ENCODE results near the gene CDC14A. TPM values are rescaled to one million over a fixed set of nuclear protein-coding genes. Genes with fewer than 3 reads are reported as not detected.

CDC14A gene
- total RNA-seq, 1 donor from 2014 or later: 6.3 TPM

GRCh38 chr1:100556925-100557605 is 204.8 kb downstream of the CDC14A start:
- Histone ChIP-seq H3K79me2 (ENCODE audit: insufficient read depth, low read length) (no peaks in the 10 kb centered on the region), H3K9me3 (ENCODE audit: insufficient read depth, low read depth, low read length) (peaks cover 3% of the 10 kb centered on the region), H3K9ac (ENCODE audit: low read length) (no peak overlapping the region), H3K4me3 (ENCODE audit: insufficient read depth, low read depth, low read length) (no peak overlapping the region), H3K4me2 (ENCODE audit: low read length) (no peak overlapping the region), H3K27ac (ENCODE audit: low read depth, low read length) (no peak overlapping the region), H2AFZ (ENCODE audit: low read depth, low read length) (no peak overlapping the region), H4K20me1 (ENCODE audit: insufficient read depth, low read length) (no peaks in the 10 kb centered on the region), H3K36me3 (ENCODE audit: insufficient read depth, low read length) (no peaks in the 10 kb centered on the region), H3K4me1 (ENCODE audit: insufficient read depth, low read length) (no peaks in the 10 kb centered on the region), H3K27me3 (ENCODE audit: insufficient read depth, low read length) (no peaks in the 10 kb centered on the region)
- peaks cover 24% of the 10 kb centered on the region for H3K9me3 Mint-ChIP-seq (ENCODE audit: unreplicated experiment)
- no peak overlapping the region for H3K4me3 Mint-ChIP-seq (ENCODE audit: unreplicated experiment)
- TF ChIP-seq EZH2 (IDR thresholded peaks at IDR 0.05; ENCODE audit: insufficient read depth, low read length): no peak
- DNase-seq (ENCODE audit: low read depth) (no peak), FAIRE-seq (no peak)
- no peaks in the 10 kb centered on the region for H3K27me3 Mint-ChIP-seq (ENCODE audit: low read depth, unreplicated experiment)
- no peaks in the 10 kb centered on the region for H3K4me1 Mint-ChIP-seq (ENCODE audit: low read depth, unreplicated experiment)
- H3K36me3 Mint-ChIP-seq (ENCODE audit: low read depth, unreplicated experiment): no peaks in the 10 kb centered on the region
- no peak overlapping the region for H3K27ac Mint-ChIP-seq (ENCODE audit: unreplicated experiment)

GRCh38 chr1:100557606-100557953 is 205.3 kb downstream of the CDC14A start:
- Histone ChIP-seq H4K20me1 (ENCODE audit: insufficient read depth, low read length) (no peaks in the 10 kb centered on the region), H3K4me1 (ENCODE audit: insufficient read depth, low read length) (no peaks in the 10 kb centered on the region), H3K36me3 (ENCODE audit: insufficient read depth, low read length) (no peaks in the 10 kb centered on the region), H3K79me2 (ENCODE audit: insufficient read depth, low read length) (no peaks in the 10 kb centered on the region), H3K4me3 (ENCODE audit: insufficient read depth, low read depth, low read length) (no peak overlapping the region), H3K9me3 (ENCODE audit: insufficient read depth, low read depth, low read length) (no peaks in the 10 kb centered on the region), H2AFZ (ENCODE audit: low read depth, low read length) (no peak overlapping the region), H3K4me2 (ENCODE audit: low read length) (no peak overlapping the region), H3K27ac (ENCODE audit: low read depth, low read length) (no peak overlapping the region), H3K9ac (ENCODE audit: low read length) (no peak overlapping the region), H3K27me3 (ENCODE audit: insufficient read depth, low read length) (no peaks in the 10 kb centered on the region)
- Mint-ChIP-seq H3K27ac (ENCODE audit: unreplicated experiment) (no peak overlapping the region), H3K36me3 (ENCODE audit: low read depth, unreplicated experiment) (no peaks in the 10 kb centered on the region), H3K27me3 (ENCODE audit: low read depth, unreplicated experiment) (no peaks in the 10 kb centered on the region), H3K4me3 (ENCODE audit: unreplicated experiment) (no peak overlapping the region), H3K4me1 (ENCODE audit: low read depth, unreplicated experiment) (no peaks in the 10 kb centered on the region), H3K9me3 (ENCODE audit: unreplicated experiment) (peaks cover 21% of the 10 kb centered on the region)
- no peak for DNase-seq (ENCODE audit: low read depth)
- TF ChIP-seq CTCF (IDR thresholded peaks at IDR 0.05; ENCODE audit: insufficient read depth, low read depth, low read length): no peak
- TF ChIP-seq EZH2 (IDR thresholded peaks at IDR 0.05; ENCODE audit: insufficient read depth, low read length): no peak
- no peak for FAIRE-seq

- no peaks in the 10 kb centered on the region for H3K4me1 Mint-ChIP-seq (ENCODE audit: low read depth, unreplicated experiment)
- Histone ChIP-seq H4K20me1 (ENCODE audit: insufficient read depth, low read length) (no peaks in the 10 kb centered on the region), H3K4me1 (ENCODE audit: insufficient read depth, low read length) (no peaks in the 10 kb centered on the region), H2AFZ (ENCODE audit: low read depth, low read length) (no peak overlapping the region), H3K4me2 (ENCODE audit: low read length) (no peak overlapping the region), H3K9me3 (ENCODE audit: insufficient read depth, low read depth, low read length) (no peaks in the 10 kb centered on the region), H3K36me3 (ENCODE audit: insufficient read depth, low read length) (no peaks in the 10 kb centered on the region), H3K79me2 (ENCODE audit: insufficient read depth, low read length) (no peaks in the 10 kb centered on the region), H3K9ac (ENCODE audit: low read length) (no peak overlapping the region), H3K27me3 (ENCODE audit: insufficient read depth, low read length) (no peaks in the 10 kb centered on the region), H3K4me3 (ENCODE audit: insufficient read depth, low read depth, low read length) (no peak overlapping the region), H3K27ac (ENCODE audit: low read depth, low read length) (no peak overlapping the region)
- TF ChIP-seq EZH2 (IDR thresholded peaks at IDR 0.05; ENCODE audit: insufficient read depth, low read length) (no peak), CTCF (IDR thresholded peaks at IDR 0.05; ENCODE audit: insufficient read depth, low read depth, low read length) (no peak)
- no peak for FAIRE-seq
- no peaks in the 10 kb centered on the region for H3K27me3 Mint-ChIP-seq (ENCODE audit: low read depth, unreplicated experiment)
- no peak overlapping the region for H3K4me3 Mint-ChIP-seq (ENCODE audit: unreplicated experiment)
- H3K9me3 Mint-ChIP-seq (ENCODE audit: unreplicated experiment): no peaks in the 10 kb centered on the region
- H3K27ac Mint-ChIP-seq (ENCODE audit: unreplicated experiment): no peak overlapping the region
- DNase-seq (ENCODE audit: low read depth): no peak
- no peaks in the 10 kb centered on the region for H3K36me3 Mint-ChIP-seq (ENCODE audit: low read depth, unreplicated experiment)
Measured at GRCh38 chr1:100565533-100565932, 213.2 kb downstream of the CDC14A start.

All from astrocyte (in vitro differentiated cells and primary cell).